ENCODE measurements around the gene CDC25A.

DNA sequence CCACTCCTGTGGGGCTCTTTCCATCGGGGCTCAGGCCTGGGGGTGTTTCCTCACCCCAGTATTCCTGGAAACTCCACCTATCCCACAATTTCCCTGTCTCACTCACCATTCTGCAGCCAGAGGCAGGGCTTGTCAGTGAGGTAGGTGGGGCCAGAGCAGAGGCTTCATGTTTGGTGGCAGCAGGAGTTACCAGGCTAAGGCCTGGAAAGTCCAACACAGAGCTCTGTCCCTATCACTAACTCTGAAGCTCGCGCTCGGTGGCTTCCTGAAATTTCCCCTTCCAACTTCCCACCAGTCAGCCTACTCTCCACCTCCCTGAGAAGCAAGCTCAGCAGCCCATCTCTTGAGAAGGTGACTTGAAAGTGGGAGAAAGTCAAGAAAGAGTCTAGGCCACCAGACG, 44.2 kb downstream of the CDC25A start:
- TF ChIP-seq POLR2AphosphoS5 (IDR thresholded peaks at IDR 0.05; ENCODE audit: low read depth, low read length), result no peak
- TF ChIP-seq, protein P1, sequence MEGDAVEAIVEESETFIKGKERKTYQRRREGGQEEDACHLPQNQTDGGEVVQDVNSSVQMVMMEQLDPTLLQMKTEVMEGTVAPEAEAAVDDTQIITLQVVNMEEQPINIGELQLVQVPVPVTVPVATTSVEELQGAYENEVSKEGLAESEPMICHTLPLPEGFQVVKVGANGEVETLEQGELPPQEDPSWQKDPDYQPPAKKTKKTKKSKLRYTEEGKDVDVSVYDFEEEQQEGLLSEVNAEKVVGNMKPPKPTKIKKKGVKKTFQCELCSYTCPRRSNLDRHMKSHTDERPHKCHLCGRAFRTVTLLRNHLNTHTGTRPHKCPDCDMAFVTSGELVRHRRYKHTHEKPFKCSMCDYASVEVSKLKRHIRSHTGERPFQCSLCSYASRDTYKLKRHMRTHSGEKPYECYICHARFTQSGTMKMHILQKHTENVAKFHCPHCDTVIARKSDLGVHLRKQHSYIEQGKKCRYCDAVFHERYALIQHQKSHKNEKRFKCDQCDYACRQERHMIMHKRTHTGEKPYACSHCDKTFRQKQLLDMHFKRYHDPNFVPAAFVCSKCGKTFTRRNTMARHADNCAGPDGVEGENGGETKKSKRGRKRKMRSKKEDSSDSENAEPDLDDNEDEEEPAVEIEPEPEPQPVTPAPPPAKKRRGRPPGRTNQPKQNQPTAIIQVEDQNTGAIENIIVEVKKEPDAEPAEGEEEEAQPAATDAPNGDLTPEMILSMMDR (IDR thresholded peaks at IDR 0.05; ENCODE audit: control extremely low read depth in 1 of 3, insufficient read depth in 1 of 3, low read depth in 1 of 3, low read length in 3 of 3), result no peak

Data from H1 (cell line).